Neural cell (in vitro differentiated cells): ENCODE results near the gene AKT1. TPM values are rescaled to one million over a fixed set of nuclear protein-coding genes. Genes with fewer than 3 reads are reported as not detected.

ENCODE experiments used
- H2AFZ ChIP-seq: fragments of 200-600, 300-800 bp; sonication (generic), shearing (Covaris generic); 2 replicates; pipeline ENCODE4 v1.6.0; 2014; ENCODE audit warnings: low read depth, mild to moderate bottlenecking, antibody characterized with exemption, low read length, moderate library complexity
- H3F3A ChIP-seq: fragments of 200-600 bp; shearing (Covaris generic); 2 replicates; pipeline ENCODE4 v1.6.1; 2016; ENCODE audit warnings: mild to moderate bottlenecking, moderate library complexity, mixed read lengths, antibody characterized with exemption, low read length; ENCODE audit not compliant: insufficient read depth, poor library complexity, severe bottlenecking
- H3K27ac ChIP-seq: fragments of 200-600, 300-800 bp; sonication (generic), shearing (Covaris generic); 2 replicates; pipeline ENCODE4 v1.5.1; 2014; ENCODE audit warnings: mild to moderate bottlenecking, low read length, moderate library complexity
- H3K27me3 ChIP-seq: fragments of 300-800, 200-600 bp; sonication (generic), shearing (Covaris generic); 2 replicates; pipeline ENCODE4 v1.6.0; 2014; ENCODE audit warnings: mild to moderate bottlenecking, low read depth, low read length, moderate library complexity; ENCODE audit not compliant: insufficient read depth
- H3K36me3 ChIP-seq: fragments of 300-800, 200-600 bp; sonication (generic), shearing (Covaris generic); 2 replicates; pipeline ENCODE4 v1.5.1; 2014; ENCODE audit warnings: mild to moderate bottlenecking, antibody characterized with exemption, low read length, moderate library complexity; ENCODE audit not compliant: insufficient read depth
- H3K4me2 ChIP-seq: fragments of 300-800, 200-600 bp; sonication (generic), shearing (Covaris generic); 2 replicates; pipeline ENCODE4 v1.6.0; 2014; ENCODE audit warnings: mild to moderate bottlenecking, low read length
- H3K4me3 ChIP-seq: fragments of 300-800, 200-600 bp; sonication (generic), shearing (Covaris generic); 2 replicates; pipeline ENCODE4 v1.5.1; 2014; ENCODE audit warnings: mild to moderate bottlenecking, low read length, moderate library complexity
- H3K79me2 ChIP-seq: fragments of 200-600 bp; shearing (Covaris generic); replicated peaks from 2 replicates; pipeline ENCODE4 v1.6.0; 2014; ENCODE audit warnings: mild to moderate bottlenecking, low read length, moderate library complexity; ENCODE audit not compliant: insufficient read depth
- H3K9ac ChIP-seq: fragments of 300-800, 200-600 bp; sonication (generic), shearing (Covaris generic); 2 replicates; pipeline ENCODE4 v1.6.1; 2016; ENCODE audit warnings: mild to moderate bottlenecking, low read length, mixed read lengths
- H3K9me2 ChIP-seq: fragments of 200-600 bp; shearing (Covaris generic); 2 replicates; pipeline ENCODE4 v1.6.1; 2016; ENCODE audit warnings: mild to moderate bottlenecking, low read length, mixed read lengths; ENCODE audit not compliant: insufficient read depth
- H3K9me3 ChIP-seq: fragments of 200-600, 300-800 bp; sonication (generic), shearing (Covaris generic); 2 replicates; pipeline ENCODE4 v1.6.1; 2016; ENCODE audit warnings: mild to moderate bottlenecking, mixed run types, low read length, moderate library complexity, mixed read lengths
- H4K20me1 ChIP-seq: fragments of 200-600 bp; shearing (Covaris generic); 2 replicates; pipeline ENCODE4 v1.6.1; 2016; ENCODE audit warnings: mild to moderate bottlenecking, mixed run types; ENCODE audit not compliant: insufficient read depth
- EP300 ChIP-seq: fragments of 450-650 bp; conservative IDR thresholded peaks from 2 replicates; pipeline ENCODE4 v1.6.1; 2014; ENCODE audit warnings: antibody characterized with exemption, mild to moderate bottlenecking, moderate library complexity; ENCODE audit not compliant: poor library complexity, severe bottlenecking
- EZH2 ChIP-seq: fragments of 200-600, 300-800 bp; shearing (Covaris generic), sonication (generic); IDR thresholded peaks from 2 replicates; pipeline ENCODE4 v1.6.1; 2014; ENCODE audit warnings: antibody characterized with exemption, low read length, borderline replicate concordance, mild to moderate bottlenecking; ENCODE audit not compliant: insufficient read depth, poor library complexity, severe bottlenecking
- MXI1 ChIP-seq: fragments of 450-650 bp; conservative IDR thresholded peaks from 2 replicates; pipeline ENCODE4 v1.6.1; 2014; ENCODE audit warnings: antibody characterized with exemption, mild to moderate bottlenecking; ENCODE audit not compliant: poor library complexity, severe bottlenecking
- POLR2AphosphoS5 ChIP-seq: IDR thresholded peaks from 2 replicates; pipeline ENCODE4 v1.6.1; 2012
- RAD21 ChIP-seq: fragments of 450-650 bp; conservative IDR thresholded peaks from 2 replicates; pipeline ENCODE4 v1.6.1; 2014; ENCODE audit warnings: antibody characterized with exemption, mild to moderate bottlenecking, moderate library complexity
- SMC3 ChIP-seq: fragments of 450-650 bp; conservative IDR thresholded peaks from 2 replicates; pipeline ENCODE4 v1.6.1; 2014; ENCODE audit warnings: antibody characterized with exemption, mild to moderate bottlenecking, moderate library complexity; ENCODE audit not compliant: poor library complexity
- TAF1 ChIP-seq: IDR thresholded peaks from 2 replicates; pipeline ENCODE4 v1.6.1; 2012; ENCODE audit warnings: low read depth
- polyA plus RNA-seq: library from polyadenylated mRNA; depleted of rRNA; stranded (reverse); fragments of >200 nt; gene quantifications from 2 replicates; pipeline ENCODE4 v1.2.3, GENCODE V29; 2014
- TF ChIP-seq, protein P1 (sequence below): fragments of 450-650 bp; IDR thresholded peaks from 2 replicates; pipeline ENCODE4 v1.5.1; 2014; ENCODE audit warnings: antibody characterized with exemption, mild to moderate bottlenecking, moderate library complexity; ENCODE audit not compliant: poor library complexity, severe bottlenecking
- TF ChIP-seq, protein P2 (sequence below): IDR thresholded peaks from 2 replicates; pipeline ENCODE4 v1.6.1; 2012; ENCODE audit warnings: borderline replicate concordance

The AKT1 gene
- polyA plus RNA-seq, 1 donor from 2014 or later: 159 TPM

DNA sequence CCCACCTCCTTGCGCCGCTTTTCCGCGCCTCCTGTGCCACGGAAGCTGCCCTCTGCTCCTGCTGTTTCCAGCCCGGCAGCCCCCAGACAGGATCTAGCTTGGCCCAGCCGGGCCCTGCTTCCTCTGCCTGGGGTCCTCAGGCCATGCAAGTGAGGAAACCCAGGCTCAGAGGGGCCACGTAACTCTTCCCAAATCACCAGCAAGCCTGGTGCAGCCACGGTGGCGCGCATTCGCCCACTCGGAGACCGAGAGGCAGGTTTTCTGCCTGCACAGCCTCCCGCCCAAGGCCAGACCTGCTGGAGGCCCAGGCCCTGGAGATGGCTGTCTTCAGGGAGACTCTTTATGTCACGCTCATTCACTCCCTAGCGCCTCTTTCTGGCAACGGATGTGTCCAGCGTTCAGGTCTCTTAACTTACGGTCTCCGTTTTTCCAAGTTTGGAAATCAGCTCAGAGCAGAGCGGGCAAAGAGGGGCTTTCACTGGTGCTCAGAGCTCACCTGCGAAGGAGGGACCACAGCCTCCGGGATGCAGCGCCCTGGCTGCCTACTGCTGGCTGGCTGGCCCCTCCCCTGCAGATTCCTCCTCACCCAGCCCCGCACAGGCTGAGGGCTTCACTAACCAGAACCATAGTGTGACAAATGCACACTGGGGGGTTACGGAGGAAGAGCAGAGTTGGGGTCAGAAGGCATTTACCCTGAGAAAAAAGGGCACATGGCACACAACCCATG, 48.9 kb upstream of the AKT1 start:
- Histone ChIP-seq H3K79me2 (no peaks in the 10 kb centered on the region), H4K20me1 (no peaks in the 10 kb centered on the region), H3K4me3 (peak overlapping the region; percentile 66), H3K36me3 (no peaks in the 10 kb centered on the region), H3K9me3 (no peaks in the 10 kb centered on the region), H3K4me2 (no peak overlapping the region), H3K9me2 (no peaks in the 10 kb centered on the region), H3K9ac (no peak overlapping the region), H3F3A (no peaks in the 10 kb centered on the region), H3K27me3 (peaks cover 53% of the 10 kb centered on the region), H3K27ac (no peak overlapping the region), H2AFZ (no peak overlapping the region)
- no peak for TF ChIP-seq POLR2AphosphoS5
- TF ChIP-seq, protein P1, sequence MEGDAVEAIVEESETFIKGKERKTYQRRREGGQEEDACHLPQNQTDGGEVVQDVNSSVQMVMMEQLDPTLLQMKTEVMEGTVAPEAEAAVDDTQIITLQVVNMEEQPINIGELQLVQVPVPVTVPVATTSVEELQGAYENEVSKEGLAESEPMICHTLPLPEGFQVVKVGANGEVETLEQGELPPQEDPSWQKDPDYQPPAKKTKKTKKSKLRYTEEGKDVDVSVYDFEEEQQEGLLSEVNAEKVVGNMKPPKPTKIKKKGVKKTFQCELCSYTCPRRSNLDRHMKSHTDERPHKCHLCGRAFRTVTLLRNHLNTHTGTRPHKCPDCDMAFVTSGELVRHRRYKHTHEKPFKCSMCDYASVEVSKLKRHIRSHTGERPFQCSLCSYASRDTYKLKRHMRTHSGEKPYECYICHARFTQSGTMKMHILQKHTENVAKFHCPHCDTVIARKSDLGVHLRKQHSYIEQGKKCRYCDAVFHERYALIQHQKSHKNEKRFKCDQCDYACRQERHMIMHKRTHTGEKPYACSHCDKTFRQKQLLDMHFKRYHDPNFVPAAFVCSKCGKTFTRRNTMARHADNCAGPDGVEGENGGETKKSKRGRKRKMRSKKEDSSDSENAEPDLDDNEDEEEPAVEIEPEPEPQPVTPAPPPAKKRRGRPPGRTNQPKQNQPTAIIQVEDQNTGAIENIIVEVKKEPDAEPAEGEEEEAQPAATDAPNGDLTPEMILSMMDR: no peak
- no peak for TF ChIP-seq EP300
- TF ChIP-seq EZH2: no peak
- TF ChIP-seq, protein P2, sequence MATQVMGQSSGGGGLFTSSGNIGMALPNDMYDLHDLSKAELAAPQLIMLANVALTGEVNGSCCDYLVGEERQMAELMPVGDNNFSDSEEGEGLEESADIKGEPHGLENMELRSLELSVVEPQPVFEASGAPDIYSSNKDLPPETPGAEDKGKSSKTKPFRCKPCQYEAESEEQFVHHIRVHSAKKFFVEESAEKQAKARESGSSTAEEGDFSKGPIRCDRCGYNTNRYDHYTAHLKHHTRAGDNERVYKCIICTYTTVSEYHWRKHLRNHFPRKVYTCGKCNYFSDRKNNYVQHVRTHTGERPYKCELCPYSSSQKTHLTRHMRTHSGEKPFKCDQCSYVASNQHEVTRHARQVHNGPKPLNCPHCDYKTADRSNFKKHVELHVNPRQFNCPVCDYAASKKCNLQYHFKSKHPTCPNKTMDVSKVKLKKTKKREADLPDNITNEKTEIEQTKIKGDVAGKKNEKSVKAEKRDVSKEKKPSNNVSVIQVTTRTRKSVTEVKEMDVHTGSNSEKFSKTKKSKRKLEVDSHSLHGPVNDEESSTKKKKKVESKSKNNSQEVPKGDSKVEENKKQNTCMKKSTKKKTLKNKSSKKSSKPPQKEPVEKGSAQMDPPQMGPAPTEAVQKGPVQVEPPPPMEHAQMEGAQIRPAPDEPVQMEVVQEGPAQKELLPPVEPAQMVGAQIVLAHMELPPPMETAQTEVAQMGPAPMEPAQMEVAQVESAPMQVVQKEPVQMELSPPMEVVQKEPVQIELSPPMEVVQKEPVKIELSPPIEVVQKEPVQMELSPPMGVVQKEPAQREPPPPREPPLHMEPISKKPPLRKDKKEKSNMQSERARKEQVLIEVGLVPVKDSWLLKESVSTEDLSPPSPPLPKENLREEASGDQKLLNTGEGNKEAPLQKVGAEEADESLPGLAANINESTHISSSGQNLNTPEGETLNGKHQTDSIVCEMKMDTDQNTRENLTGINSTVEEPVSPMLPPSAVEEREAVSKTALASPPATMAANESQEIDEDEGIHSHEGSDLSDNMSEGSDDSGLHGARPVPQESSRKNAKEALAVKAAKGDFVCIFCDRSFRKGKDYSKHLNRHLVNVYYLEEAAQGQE: no peak
- no peak for TF ChIP-seq TAF1
- no peak for TF ChIP-seq SMC3
- no peak for TF ChIP-seq MXI1
- TF ChIP-seq RAD21: no peak

DNA sequence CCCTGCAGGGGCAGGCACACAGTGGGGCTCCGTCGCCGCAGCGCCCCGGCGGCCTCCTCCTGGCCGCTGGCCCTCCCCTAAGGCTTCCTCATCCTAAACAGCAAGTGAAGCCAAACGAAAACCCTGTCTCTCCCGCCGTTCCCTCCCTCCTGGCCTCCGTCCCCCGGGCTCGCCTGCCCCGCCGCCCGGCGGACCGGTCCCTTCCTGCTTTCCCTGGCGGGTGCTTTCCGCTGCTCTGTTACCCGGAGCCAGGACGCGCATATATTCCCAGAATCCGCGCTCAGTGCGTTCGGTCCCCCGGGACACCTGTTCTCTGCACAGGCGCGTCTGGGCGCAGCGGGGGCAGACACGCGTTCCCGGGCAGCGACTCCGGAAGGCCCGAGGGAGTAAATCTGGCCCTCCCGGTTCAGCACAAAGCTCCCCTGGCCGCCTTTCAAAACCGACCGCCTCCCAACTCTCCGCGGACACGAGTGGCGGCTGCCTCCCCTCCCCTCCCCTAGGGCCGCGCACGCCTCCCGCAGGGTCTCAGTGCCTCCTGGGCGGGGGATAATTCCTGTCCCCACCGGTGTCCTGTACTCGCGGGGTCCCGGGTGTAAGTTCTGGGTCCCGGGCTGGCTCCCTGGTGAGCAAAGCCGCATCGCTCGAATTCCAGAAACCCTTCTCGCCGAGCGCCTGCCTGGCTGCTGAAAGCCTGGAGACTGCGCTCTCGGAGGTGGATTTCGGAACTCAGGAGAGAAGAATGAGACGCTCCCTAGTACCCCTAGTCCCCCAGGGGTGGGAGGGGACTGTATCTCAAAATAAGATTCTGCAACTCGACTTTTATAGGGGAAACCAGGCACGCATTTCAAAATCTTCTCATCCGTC, 48.1 kb upstream of the AKT1 start:
- Histone ChIP-seq H3K4me2 (peak overlapping the region; percentile 51), H4K20me1 (no peaks in the 10 kb centered on the region), H3K27ac (no peak overlapping the region), H3F3A (no peaks in the 10 kb centered on the region), H3K4me3 (peak overlapping the region; percentile 66), H3K79me2 (no peaks in the 10 kb centered on the region), H3K9me2 (no peaks in the 10 kb centered on the region), H3K27me3 (peaks cover 53% of the 10 kb centered on the region), H3K9me3 (no peaks in the 10 kb centered on the region), H3K9ac (peak overlapping the region; percentile 3), H3K36me3 (no peaks in the 10 kb centered on the region), H2AFZ (no peak overlapping the region)
- TF ChIP-seq, protein P2: no peak
- TF ChIP-seq EZH2 (no peak), EP300 (no peak), SMC3 (no peak), POLR2AphosphoS5 (no peak), TAF1 (no peak), MXI1 (no peak), RAD21 (no peak)
- TF ChIP-seq, protein P1: no peak
